A549 (cell line): Measurements from ENCODE around the gene DTD1. TPM values are rescaled to one million over a fixed set of nuclear protein-coding genes. Genes with fewer than 3 reads are reported as not detected.

Source experiments
- ATAC-seq, 2 experiments: fragments of 200-7000 bp in 1 of 2; fragments of >200 bp in 1 of 2; cut with Nextera tagmentation in 1 of 2; cut with Tn5 transposase in 1 of 2; 3 replicates each; pipeline versions ENCODE4 v1.8.0 to v1.9.1; 2018 to 2020; ENCODE audit warnings: mild to moderate bottlenecking in 1 of 2, moderate library complexity in 1 of 2
- CTCF ChIA-PET: fragments of 300-600 bp; sonication (Branson Sonifier 250); formaldehyde crosslinking; extraction: SDS; loops from one replicate; lab custom pipeline; 2021; ENCODE audit warnings: antibody characterized with exemption, inconsistent platforms; lab: Yijun Ruan, JAX
- POLR2A ChIA-PET: fragments of 350-600 bp; formaldehyde crosslinking; extraction: SDS; loops from one replicate; lab custom pipeline; 2021; ENCODE audit warnings: antibody characterized with exemption, inconsistent platforms; lab: Yijun Ruan, JAX
- DNase-seq, 2 experiments: peaks; one replicate each; pipeline versions ENCODE4 v3.0.0 to v3.0.0-alpha.2; 2011 to 2016; ENCODE audit warnings: low read depth in 1 of 2, low spot score in 1 of 2
- FAIRE-seq: peaks from 2 replicates; lab custom pipeline; 2011; peaks lifted over from hg19 to GRCh38; lab: Jason Lieb, UNC
- H3K27ac ChIP-seq, 2 experiments: fragments of >200 bp; sonication (Bioruptor Twin); formaldehyde crosslinking; 3 replicates each; pipeline ENCODE4 v1.5.1; 2016 to 2017
- H3K4me1 ChIP-seq: fragments of >200 bp; sonication (Bioruptor Twin); formaldehyde crosslinking; 3 replicates; pipeline ENCODE4 v1.6.1; 2016
- H3K4me2 ChIP-seq: fragments of >200 bp; sonication (Bioruptor Twin); formaldehyde crosslinking; 3 replicates; pipeline ENCODE4 v1.6.1; 2016
- H3K4me3 ChIP-seq: fragments of >200 bp; sonication (Bioruptor Twin); formaldehyde crosslinking; 3 replicates; pipeline ENCODE4 v1.5.1; 2016
- H3K9me3 ChIP-seq: fragments of >200 bp; sonication (Bioruptor Twin); formaldehyde crosslinking; 3 replicates; pipeline ENCODE4 v1.6.1; 2016
- EHMT2 ChIP-seq: fragments of 200-600 bp; sonication (generic); IDR thresholded peaks from 2 replicates; pipeline ENCODE4 v1.6.1; 2016; ENCODE audit warnings: antibody characterized with exemption, low read depth, mild to moderate bottlenecking, moderate library complexity
- FOSL2 ChIP-seq, 2 experiments: fragments of 450-650 bp in 1 of 2; fragments of >200 bp in 1 of 2; sonication (Bioruptor Twin) in 1 of 2; formaldehyde crosslinking; IDR thresholded peaks; 2 replicates each; pipeline versions ENCODE4 v1.5.0 to v1.6.1; 2016 to 2020; ENCODE audit warnings: mild to moderate bottlenecking in 1 of 2, moderate library complexity in 1 of 2
- HDAC2 ChIP-seq: fragments of 200-600 bp; sonication (generic); IDR thresholded peaks from 2 replicates; pipeline ENCODE4 v1.6.1; 2016
- HEYL ChIP-seq: fragments of 250-450 bp; sonication (Bioruptor Pico); IDR thresholded peaks from 2 replicates; pipeline ENCODE4 v1.8.0; 2021; ENCODE audit warnings: mild to moderate bottlenecking, moderate library complexity
- HOXA7 ChIP-seq: fragments of 250-450 bp; sonication (Bioruptor Pico); IDR thresholded peaks from 2 replicates; pipeline ENCODE4 v1.5.0; 2020; ENCODE audit warnings: mild to moderate bottlenecking, moderate library complexity
- HOXB13 ChIP-seq: fragments of 250-450 bp; sonication (Bioruptor Pico); IDR thresholded peaks from 2 replicates; pipeline ENCODE4 v1.5.0; 2020; ENCODE audit warnings: low read depth, mild to moderate bottlenecking, moderate library complexity
- JUN ChIP-seq, 2 experiments: fragments of >200 bp; sonication (Bioruptor Twin); formaldehyde crosslinking; IDR thresholded peaks; 2 replicates in 1 of 2; 3 replicates in 1 of 2; pipeline ENCODE4 v1.6.1; 2016 to 2017
- KDM5A ChIP-seq: fragments of 200-600 bp; sonication (generic); IDR thresholded peaks from 2 replicates; pipeline ENCODE4 v1.6.1; 2016; ENCODE audit warnings: antibody characterized with exemption, mild to moderate bottlenecking
- MAZ ChIP-seq: fragments of 150-350 bp; IDR thresholded peaks from 2 replicates; pipeline ENCODE4 v1.6.1; 2014; ENCODE audit warnings: antibody characterized with exemption, low read depth, low read length, borderline replicate concordance
- NFE2L2 ChIP-seq: fragments of 150-350 bp; conservative IDR thresholded peaks from 2 replicates; pipeline ENCODE4 v1.6.1; 2014; ENCODE audit warnings: low read length
- PHF8 ChIP-seq: fragments of 200-600 bp; sonication (generic); IDR thresholded peaks from 2 replicates; pipeline ENCODE4 v1.6.1; 2016; ENCODE audit warnings: low read depth, mild to moderate bottlenecking, antibody characterized with exemption, moderate library complexity, borderline replicate concordance
- POLR2A ChIP-seq: IDR thresholded peaks from 2 replicates; pipeline ENCODE4 v1.6.1; 2012; ENCODE audit warnings: mild to moderate bottlenecking, low read length
- RAD21 ChIP-seq, 2 experiments: fragments of >200 bp in 1 of 2; sonication (Bioruptor Twin) in 1 of 2; formaldehyde crosslinking in 1 of 2; IDR thresholded peaks in 1 of 2; conservative IDR thresholded peaks in 1 of 2; 2 replicates in 1 of 2; 3 replicates in 1 of 2; pipeline ENCODE4 v1.6.1; 2012 to 2018; ENCODE audit warnings: inconsistent platforms in 1 of 2
- RARB ChIP-seq: fragments of 250-450 bp; sonication (Bioruptor Pico); IDR thresholded peaks from 2 replicates; pipeline ENCODE4 v1.8.0; 2021; ENCODE audit warnings: mild to moderate bottlenecking, moderate library complexity
- RFX5 ChIP-seq: fragments of 450-650 bp; IDR thresholded peaks from 2 replicates; pipeline ENCODE4 v1.7.1; 2014; ENCODE audit warnings: antibody characterized with exemption, mild to moderate bottlenecking, moderate library complexity
- SMC3 ChIP-seq: fragments of >200 bp; sonication (Bioruptor Twin); formaldehyde crosslinking; IDR thresholded peaks from 3 replicates; pipeline ENCODE4 v1.6.1; 2018; ENCODE audit warnings: inconsistent platforms
- SREBF2 ChIP-seq: fragments of 450-650 bp; IDR thresholded peaks from 2 replicates; pipeline ENCODE4 v1.6.1; 2014; ENCODE audit warnings: mild to moderate bottlenecking, moderate library complexity
- ZC3H11A ChIP-seq: fragments of 450-650 bp; IDR thresholded peaks from 2 replicates; pipeline ENCODE4 v1.6.1; 2014; ENCODE audit warnings: antibody characterized with exemption, mild to moderate bottlenecking
- ZFP36 ChIP-seq: fragments of 450-650 bp; IDR thresholded peaks from 2 replicates; pipeline ENCODE4 v1.6.1; 2014; ENCODE audit warnings: borderline replicate concordance; ENCODE audit not compliant: partially characterized antibody
- ZNF302 ChIP-seq: fragments of 250-450 bp; sonication (Bioruptor Pico); IDR thresholded peaks from 2 replicates; pipeline ENCODE4 v1.9.0; 2021; ENCODE audit warnings: inconsistent platforms, mild to moderate bottlenecking, moderate library complexity
- WGBS: methylation state at CpG from one replicate; pipeline ENCODE4 v1.1.6; 2017; ENCODE audit errors: missing lambda C conversion rate; 5-methylcytosine and 5-hydroxymethylcytosine counted together
- polyA plus RNA-seq, 4 experiments: library from polyadenylated mRNA; depleted of rRNA in 3 of 4; stranded (reverse); fragments of >200 nt; fragmentation: RNase III in 1 of 4; extraction: RNeasy Plus Mini Kit Qiagen cat#74134 plus additional on column Dnase treatment in 1 of 4; gene quantifications; 2 replicates in 3 of 4; 3 replicates in 1 of 4; pipeline ENCODE4 v1.2.3, GENCODE V29; 2011 to 2017
- TF ChIP-seq, protein P1 (sequence below): fragments of 150-350 bp; IDR thresholded peaks from 2 replicates; pipeline ENCODE4 v1.6.1; 2014; ENCODE audit warnings: low read depth, mild to moderate bottlenecking, low read length
- TF ChIP-seq, protein P2 (sequence below): fragments of >200 bp; sonication (Bioruptor Twin); formaldehyde crosslinking; IDR thresholded peaks from 3 replicates; pipeline ENCODE4 v1.6.1; 2016
- TF ChIP-seq, protein P3 (sequence below): IDR thresholded peaks from 2 replicates; pipeline ENCODE4 v1.6.1; 2012
- TF ChIP-seq, protein P4 (sequence below): fragments of 450-650 bp; IDR thresholded peaks from 2 replicates; pipeline ENCODE4 v1.6.1; 2014; ENCODE audit warnings: antibody characterized with exemption

DTD1 gene
- polyA plus RNA-seq, 2 of the 4 experiments (the other 2 are of a cell fraction): 72.8 to 99.3 TPM

DNA sequence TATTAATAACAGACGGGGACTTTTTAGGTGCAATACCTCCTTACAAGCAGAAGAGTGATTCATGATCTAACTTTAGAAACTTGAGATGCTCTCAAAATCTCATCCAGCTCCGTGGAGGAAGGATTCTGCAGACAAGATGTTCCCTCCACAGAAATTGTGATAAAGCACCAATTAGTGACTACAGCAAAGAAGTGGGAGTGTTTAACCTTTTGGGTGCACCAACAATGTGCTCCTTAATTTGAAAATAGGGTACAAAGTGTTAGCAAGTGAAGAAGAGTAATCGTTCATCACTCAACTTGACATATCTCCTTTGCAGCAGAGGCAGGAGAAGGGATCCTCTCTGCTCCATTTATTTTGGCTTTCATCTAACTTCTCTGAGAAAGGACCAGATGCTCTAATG is 202.9 kb downstream of the DTD1 start (continued):
- TF ChIP-seq NFE2L2 (no peak), FOSL2 (IDR thresholded peaks at IDR 0.05) (no peak), FOSL2 (CRISPR knock-in tag; IDR thresholded peaks at IDR 0.05) (no peak)

DNA sequence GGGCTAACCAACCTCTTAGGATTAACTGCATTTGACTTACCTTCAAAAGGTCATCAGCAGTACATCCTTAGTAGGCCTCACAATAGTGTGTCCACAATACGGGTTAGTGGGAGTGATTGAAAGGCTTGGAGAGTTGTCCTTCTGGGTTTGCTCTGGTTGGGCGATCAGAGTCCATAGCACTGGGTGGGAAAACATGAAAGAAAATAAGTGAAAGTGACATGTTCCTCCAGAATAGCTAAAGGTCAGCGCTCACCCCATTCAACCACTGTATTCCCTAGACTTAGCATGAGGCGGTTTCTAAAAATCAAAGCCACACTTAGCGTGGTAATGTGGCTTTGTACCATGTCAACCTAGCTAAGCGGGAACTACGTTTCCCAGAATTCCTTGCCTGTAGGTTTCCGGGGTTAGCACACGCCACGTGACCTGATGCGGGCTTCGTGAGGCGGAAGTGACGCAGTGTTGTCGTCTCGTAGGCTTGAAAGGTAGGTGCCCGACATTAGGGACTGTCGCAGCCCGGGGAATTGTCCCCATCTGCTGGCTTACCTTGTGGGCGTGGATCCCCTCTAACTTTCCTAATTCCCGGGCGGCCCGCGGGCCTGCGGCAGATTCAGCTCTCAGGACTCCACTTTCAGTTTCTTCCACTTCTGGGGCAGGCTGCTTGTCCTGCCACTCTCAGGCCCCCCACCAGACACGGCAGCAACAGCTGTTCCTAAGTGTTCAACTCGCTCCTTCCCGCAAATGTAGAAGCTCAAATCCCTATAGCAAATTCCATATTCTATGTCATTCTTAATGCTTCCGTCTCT is 206.0 kb downstream of the DTD1 start:
- TF ChIP-seq HOXB13 (peak; percentile 62; the same call in 1 of the 2 replicates), ZFP36 (no peak), PHF8 (peak; percentile 81), RAD21 (conservative IDR thresholded peaks at IDR 0.05 in 1 of 2, IDR thresholded peaks at IDR 0.05 in 1 of 2) (peak in 1 of 2 experiments; percentile 11; a peak in 1 of 5 replicates), HEYL (CRISPR knock-in tag) (no peak), RFX5 (peak; percentile 9; the same call in 1 of the 2 replicates), JUN (IDR thresholded peaks at IDR 0.05) (peak; percentile 53 to 73; a peak in 3 of 5 replicates), HDAC2 (no peak), SMC3 (peak; percentile 28; the same call in 1 of the 3 replicates), KDM5A (0 out of 2 replicates have a peak, but pooled peaks have one; percentile 25), POLR2A (peak; percentile 74), EHMT2 (peak; percentile 78), HOXA7 (CRISPR knock-in tag) (no peak), SREBF2 (no peak), MAZ (no peak), FOSL2 (IDR thresholded peaks at IDR 0.05) (no peak), FOSL2 (CRISPR knock-in tag; IDR thresholded peaks at IDR 0.05) (peak; percentile 22; the same call in 1 of the 2 replicates), ZC3H11A (no peak), ZNF302 (CRISPR knock-in tag) (no peak), RARB (CRISPR knock-in tag) (no peak)
- TF ChIP-seq, protein P1, sequence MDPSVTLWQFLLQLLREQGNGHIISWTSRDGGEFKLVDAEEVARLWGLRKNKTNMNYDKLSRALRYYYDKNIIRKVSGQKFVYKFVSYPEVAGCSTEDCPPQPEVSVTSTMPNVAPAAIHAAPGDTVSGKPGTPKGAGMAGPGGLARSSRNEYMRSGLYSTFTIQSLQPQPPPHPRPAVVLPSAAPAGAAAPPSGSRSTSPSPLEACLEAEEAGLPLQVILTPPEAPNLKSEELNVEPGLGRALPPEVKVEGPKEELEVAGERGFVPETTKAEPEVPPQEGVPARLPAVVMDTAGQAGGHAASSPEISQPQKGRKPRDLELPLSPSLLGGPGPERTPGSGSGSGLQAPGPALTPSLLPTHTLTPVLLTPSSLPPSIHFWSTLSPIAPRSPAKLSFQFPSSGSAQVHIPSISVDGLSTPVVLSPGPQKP: no peak; the same call in 1 of the 2 replicates
- TF ChIP-seq, protein P2, sequence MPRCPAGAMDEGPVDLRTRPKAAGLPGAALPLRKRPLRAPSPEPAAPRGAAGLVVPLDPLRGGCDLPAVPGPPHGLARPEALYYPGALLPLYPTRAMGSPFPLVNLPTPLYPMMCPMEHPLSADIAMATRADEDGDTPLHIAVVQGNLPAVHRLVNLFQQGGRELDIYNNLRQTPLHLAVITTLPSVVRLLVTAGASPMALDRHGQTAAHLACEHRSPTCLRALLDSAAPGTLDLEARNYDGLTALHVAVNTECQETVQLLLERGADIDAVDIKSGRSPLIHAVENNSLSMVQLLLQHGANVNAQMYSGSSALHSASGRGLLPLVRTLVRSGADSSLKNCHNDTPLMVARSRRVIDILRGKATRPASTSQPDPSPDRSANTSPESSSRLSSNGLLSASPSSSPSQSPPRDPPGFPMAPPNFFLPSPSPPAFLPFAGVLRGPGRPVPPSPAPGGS: peak; percentile 77; the same call in 1 of the 3 replicates
- TF ChIP-seq, protein P3, sequence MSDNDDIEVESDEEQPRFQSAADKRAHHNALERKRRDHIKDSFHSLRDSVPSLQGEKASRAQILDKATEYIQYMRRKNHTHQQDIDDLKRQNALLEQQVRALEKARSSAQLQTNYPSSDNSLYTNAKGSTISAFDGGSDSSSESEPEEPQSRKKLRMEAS: peak; percentile 72
- TF ChIP-seq, protein P4, sequence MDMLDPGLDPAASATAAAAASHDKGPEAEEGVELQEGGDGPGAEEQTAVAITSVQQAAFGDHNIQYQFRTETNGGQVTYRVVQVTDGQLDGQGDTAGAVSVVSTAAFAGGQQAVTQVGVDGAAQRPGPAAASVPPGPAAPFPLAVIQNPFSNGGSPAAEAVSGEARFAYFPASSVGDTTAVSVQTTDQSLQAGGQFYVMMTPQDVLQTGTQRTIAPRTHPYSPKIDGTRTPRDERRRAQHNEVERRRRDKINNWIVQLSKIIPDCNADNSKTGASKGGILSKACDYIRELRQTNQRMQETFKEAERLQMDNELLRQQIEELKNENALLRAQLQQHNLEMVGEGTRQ: peak; percentile 97
- DNase-seq (peak; percentile 90 to 94), FAIRE-seq (peak; percentile 100), ATAC-seq (peak; percentile 97 to 99)
- ChIA-PET CTCF (interaction anchor here (0.6 to 1.3 kb wide), 2 partner anchors 50 to 110 kb away, joined by 3 read pairs; no protein-coding TSS in a partner anchor), POLR2A (interaction anchor here (0.6 to 1.0 kb wide), 4 partner anchors 8 to 287 kb away, joined by 3 to 5 read pairs (median 3); partner anchors contain the start of gene SMIM26)
- H3K4me2 ChIP-seq: peak overlapping the region; percentile 85
- H3K4me3 ChIP-seq: peak overlapping the region; percentile 74
- H3K9me3 ChIP-seq: no peaks in the 10 kb centered on the region
- peak overlapping the region; percentile 70 to 84 for H3K27ac ChIP-seq
- 6% methylated on average over 29 of the region's 29 CpGs for WGBS
- H3K4me1 ChIP-seq: no peaks in the 10 kb centered on the region
